Stimulated activated CD8-positive, alpha-beta memory T cell treated with anti-CD3 and anti-CD28 coated beads, Interleukin-12 subunit alpha, Interleukin-12 subunit beta, amount 100 ng/mL, for 1 hour (primary cell): ENCODE measurements around the gene SLC17A8.
"Not testable (repeated sequence)": the region's sequence is repeated elsewhere in the genome, so short reads cannot be mapped to it uniquely, and the experiment has no call there.

Experiments used
- DNase-seq: peaks from one replicate; pipeline ENCODE4 v3.0.0-alpha.2; 2020; ENCODE audit warnings: low read depth

SLC17A8 gene

GRCh38 chr12:100427078-100427477 lies 70.2 kb downstream of the SLC17A8 start:
- DNase-seq = no peak

DNA sequence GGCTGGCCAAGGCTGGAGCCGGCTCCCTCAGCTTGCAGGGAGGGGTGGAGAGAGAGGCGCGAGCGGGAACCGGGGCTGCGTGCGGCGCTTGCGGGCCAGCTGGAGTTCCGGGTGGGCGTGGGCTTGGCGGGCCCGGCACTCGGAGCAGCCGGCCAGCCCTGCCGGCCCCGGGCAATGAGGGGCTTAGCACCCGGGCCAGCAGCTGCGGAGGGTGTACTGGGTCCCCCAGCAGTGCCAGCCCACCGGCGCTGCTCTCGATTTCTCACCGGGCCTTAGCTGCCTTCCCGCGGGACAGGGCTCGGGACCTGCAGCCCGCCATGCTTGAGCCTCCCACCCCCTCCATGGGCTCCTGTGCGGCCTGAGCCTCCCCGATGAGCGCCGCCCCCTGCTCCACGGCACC lies 73.4 kb downstream of the SLC17A8 start:
- not testable (repeated sequence) for DNase-seq

DNA sequence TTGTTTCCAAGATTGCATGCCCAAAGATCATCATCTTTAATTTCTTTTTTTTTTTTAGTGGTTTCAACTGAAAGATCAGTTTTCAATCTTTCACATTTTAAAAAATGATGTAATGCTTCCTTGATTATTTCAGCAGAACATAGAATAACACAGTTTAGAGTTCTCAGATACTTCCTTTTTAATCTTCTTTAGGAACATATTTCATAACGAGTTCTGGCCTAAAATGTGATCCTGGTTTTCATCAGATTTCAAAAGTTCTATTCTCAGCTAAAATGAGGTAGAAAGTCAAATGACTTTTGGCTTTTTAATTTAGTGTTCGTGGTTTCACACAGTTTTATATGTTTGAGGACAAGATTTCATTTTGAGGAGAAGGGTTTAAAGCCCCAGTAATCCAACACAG lies 76.8 kb downstream of the SLC17A8 start:
- DNase-seq = no peak

DNA sequence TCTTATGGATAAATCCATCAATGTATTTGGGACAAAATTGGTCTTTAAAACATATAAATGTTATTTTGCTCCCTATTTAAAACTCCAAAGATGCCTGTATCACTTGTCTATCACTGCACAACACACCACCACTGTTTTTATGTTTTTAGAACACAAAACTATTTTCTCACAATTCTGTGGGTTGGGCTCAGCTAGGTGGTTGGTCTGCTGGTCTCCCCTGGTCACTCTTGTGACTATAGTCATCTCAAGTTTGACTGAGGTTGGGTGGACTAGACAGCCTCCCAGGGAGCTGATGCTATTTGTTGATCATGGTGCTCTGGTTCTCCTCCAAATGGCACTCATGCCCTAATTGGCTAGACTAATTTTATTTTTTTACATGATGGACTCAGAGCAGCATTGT lies 77.3 kb downstream of the SLC17A8 start:
- DNase-seq = no peak

- DNase-seq = no peak
These were observed 79.1 kb downstream of the SLC17A8 start for GRCh38 chr12:100435957-100436356.

- no peak for DNase-seq
These were observed 80.4 kb downstream of the SLC17A8 start for GRCh38 chr12:100437038-100437841.

- DNase-seq = no peak
These were observed 82.9 kb downstream of the SLC17A8 start for GRCh38 chr12:100439797-100440196.

DNA sequence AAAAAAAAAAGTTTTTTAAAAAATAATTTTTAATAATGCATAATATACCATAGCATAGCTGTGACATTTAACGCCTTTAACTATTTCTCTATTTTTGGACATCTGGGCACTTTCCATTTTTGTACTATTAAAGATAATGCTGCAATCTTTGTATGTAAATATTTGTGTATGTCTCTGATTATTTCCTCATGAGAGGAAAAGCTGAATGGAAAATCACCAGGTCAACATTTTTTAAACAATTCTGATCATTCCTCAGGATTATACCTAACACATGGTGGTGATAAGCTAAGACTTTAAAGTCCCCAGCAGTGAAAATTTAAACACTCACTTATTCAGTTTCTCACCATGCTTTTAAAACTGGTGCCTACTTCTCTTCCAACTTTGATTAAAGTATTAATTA lies 85.5 kb downstream of the SLC17A8 start:
- DNase-seq = no peak

DNA sequence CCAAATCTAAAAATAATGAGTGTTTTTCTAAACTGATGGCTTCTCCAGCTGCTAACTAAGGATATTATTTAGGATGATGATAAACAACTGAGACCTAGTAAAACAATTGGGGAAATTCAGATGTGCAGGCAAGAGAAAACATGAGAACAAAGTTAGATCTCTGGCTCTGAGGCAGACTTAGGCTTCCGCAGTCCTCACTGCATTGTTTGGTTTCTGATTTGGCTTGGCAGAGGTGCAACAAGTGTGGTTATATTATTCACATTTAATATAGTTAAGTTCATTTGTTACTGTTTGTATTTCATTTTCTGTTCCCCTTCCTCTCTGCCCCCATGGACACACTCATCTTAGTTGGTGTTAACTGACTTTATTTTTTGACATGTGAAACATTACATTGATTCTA lies 86.6 kb downstream of the SLC17A8 start:
- DNase-seq = no peak

- DNase-seq = no peak
These were observed 88.2 kb downstream of the SLC17A8 start for GRCh38 chr12:100445081-100445481.

DNA sequence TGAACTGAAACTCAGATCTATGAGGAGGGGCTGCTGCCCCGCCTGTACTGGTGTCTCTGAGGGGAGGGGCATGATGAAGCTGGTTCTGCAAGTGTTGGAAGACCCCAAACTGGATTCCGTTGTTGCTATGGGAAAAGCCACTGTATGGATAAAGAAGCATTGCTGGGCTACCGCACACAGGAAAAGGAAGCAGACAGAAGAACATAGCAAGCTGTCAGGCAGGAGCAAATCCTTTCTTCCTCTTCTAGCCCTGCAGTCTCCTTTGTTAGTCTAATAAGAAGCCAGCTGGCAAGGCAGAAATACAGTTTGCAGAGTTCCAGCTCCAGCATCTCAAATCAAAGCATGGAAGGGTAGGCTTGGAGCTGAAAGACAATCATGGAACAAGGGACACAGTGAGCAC lies 90.5 kb downstream of the SLC17A8 start:
- no peak for DNase-seq

DNA sequence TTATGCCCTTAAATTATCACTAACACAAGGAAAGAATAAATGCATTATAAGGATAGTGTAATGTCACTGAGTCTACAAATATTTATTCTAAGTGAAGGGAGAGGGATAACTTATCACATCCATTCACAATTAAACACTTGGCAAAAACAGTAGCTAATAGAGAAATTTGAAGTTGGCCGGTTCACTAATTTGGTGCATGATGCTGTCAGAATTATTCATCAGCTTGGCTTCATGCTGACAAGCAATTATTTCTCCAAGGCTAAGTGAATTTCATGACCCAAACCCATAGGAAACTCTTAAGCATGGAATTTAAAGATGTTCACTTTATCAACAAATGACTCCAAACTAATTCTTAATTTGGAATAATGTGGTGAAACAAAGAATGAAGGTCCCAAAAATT lies 91.8 kb downstream of the SLC17A8 start:
- DNase-seq = no peak

DNA sequence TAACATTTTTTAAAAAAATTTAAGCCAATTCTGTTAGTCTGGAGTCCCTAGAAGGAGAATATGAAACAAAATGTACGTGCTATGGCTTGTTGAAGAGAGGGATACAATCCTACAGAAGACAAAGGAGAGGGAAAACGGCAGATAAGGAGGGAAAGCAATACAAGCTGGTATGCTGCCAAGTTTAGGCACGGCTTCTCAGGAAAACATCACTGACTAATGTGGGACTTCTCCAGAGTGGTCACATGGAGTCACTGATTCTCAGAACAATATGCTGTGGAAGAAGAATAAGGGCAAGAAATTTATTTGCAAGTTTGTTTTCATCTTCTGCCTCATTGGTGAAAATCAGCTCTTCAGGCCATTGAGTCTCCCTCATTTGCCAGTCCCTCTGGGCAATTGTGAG lies 93.9 kb downstream of the SLC17A8 start:
- DNase-seq = no peak

DNA sequence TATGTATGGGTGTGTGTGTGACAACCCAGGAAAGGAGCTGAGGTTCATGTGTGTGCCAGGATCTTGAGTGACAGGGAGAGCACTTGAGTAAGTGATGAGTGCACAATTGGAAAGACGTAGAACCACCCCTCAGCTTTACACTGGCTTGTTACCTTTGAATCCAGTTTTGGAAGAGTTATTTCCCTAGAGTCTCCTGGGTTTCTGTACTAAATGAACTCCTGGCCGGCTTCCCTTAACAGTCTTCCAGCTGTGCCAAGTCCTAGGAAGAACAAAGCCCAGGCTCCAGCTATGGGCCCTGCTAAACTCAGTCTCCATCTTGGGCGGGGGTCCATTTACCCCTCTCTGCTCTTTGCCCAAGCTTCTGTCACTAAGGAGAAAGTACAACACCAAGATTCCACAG lies 97.1 kb downstream of the SLC17A8 start:
- no peak for DNase-seq

- DNase-seq = no peak
These were observed 99.0 kb downstream of the SLC17A8 start for GRCh38 chr12:100455896-100456295.

DNA sequence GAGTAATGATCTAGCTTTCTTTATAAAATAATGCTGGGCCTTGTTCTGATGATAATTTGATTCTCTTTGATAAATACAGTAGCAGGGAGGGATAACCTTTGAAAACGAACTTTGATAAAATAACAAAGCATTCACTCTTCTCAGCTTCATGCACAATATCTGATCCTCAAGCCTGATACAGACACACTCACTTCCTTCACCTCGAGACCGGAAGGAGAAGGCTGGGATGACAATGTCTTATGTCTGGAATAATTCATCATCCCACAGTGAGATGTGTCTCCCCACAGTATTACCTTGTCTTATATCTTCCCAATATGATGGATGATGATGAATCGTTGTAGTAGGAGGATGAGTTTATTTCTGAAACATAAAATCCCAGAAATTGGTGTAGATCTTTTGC lies 101.3 kb downstream of the SLC17A8 start:
- no peak for DNase-seq

DNA sequence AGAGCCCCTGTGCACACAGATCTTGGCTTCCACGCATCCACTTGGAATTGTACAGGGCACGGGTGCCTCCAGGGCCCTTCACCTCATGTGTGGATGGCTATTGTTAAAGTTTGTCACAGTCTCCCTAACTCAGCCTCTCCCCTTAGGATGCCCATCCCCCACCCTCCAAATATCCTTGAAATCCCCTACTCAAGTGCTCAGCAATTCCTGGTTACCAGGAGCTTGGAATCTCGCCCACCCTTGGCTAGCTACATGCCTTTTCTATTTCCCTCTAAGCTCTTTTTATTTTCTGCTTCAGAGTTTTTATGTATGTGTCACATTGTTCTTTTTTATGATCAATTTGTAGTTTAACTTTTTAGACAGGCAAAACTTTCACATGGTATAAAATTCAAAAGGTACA lies 103.8 kb downstream of the SLC17A8 start:
- no peak for DNase-seq

- no peak for DNase-seq
These were observed 104.6 kb downstream of the SLC17A8 start for GRCh38 chr12:100461330-100461973.

DNA sequence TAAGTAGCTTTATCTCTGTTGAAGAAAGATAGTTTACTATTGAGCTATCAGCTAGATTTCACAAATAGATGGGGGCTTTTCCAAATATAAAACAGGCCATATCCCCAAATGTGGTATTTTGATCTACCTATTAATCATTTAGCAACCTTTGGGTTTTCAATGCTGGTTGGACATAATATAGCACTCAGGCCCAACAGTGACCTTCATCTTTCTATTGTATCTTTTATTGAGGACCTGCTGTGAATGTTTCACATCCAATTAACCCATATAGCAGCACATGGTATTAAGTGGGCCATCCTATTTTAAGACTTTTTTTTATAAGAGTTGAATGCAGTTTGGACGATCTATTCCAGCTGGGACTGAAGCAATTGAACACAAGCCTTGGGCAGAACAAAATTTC lies 106.8 kb downstream of the SLC17A8 start:
- no peak for DNase-seq

GRCh38 chr12:100464529-100464928 lies 107.7 kb downstream of the SLC17A8 start:
- DNase-seq = no peak

DNA sequence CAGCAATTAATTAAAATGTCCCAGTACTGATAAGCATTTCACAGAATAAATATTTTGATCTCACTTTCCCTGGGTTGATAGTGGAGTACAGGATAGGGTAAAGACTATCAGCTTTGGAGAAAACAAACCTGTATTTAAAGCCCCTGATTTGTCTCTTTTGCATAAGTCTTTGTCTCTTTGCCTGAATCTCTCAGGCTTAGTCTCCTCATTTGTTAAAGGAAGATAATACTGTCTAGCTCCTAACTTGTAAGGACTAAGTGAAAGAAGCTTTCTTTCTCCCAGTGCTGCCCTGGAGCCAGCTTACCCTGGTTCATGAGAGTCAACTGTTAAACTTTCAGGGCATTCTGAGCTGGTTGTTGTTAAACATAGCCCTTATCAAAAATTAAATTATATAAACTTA lies 111.3 kb downstream of the SLC17A8 start:
- no peak for DNase-seq
